Measurements from ENCODE around the gene UBASH3B.
A peak's percentile ranks its signal among the peaks of the same experiment; 100 is the strongest.

Gene UBASH3B

DNA sequence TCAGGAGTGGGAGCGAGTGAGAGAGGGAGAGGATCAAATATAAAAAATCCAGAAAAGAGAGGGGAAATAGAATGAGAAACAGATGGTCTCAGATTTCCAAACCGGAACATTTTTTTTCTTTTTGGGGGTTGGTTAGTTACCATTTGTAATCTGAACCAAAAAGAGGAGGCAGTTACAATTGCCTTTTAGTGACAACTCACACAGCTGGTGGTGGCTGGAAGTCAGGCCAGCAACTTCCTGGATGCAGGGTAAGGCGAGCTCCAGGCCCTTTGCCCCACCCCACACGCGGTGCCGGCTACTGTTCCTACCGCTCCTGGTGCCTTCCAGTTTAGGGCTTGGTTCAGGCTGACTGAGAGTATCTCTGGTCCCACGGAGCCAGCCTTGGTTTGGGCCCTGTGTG lies 21.0 kb upstream of the UBASH3B start:
- peak; percentile 64 for DNase-seq (ENCODE audit: extremely low read depth, low read depth)
- no peak for TF ChIP-seq CTCF (IDR thresholded peaks at IDR 0.05; ENCODE audit: low read depth, low read length)

DNA sequence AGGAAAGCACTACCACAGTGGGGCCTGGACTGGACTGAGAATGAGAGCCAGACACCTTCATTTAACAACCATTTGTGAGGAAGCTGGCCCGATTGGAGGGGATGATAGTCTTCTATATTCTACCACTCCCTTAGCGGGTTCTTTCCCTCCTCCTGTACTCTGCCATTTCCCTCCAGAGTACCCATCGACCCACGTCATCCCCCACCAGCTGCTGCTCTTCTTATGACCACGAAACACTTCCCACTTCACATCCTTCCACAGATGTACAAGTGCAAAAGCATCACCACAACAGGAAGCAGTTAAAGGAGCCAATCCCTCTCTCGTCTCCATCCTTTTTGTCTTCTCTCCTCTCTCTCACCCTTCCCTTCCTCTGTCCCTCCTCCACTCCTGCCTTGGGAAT lies 18.0 kb upstream of the UBASH3B start:
- no peak for DNase-seq (ENCODE audit: extremely low read depth, low read depth)
- no peak for TF ChIP-seq CTCF (IDR thresholded peaks at IDR 0.05; ENCODE audit: low read depth, low read length)

GRCh38 chr11:122642472-122642922 lies 13.0 kb upstream of the UBASH3B start:
- no peak for DNase-seq (ENCODE audit: extremely low read depth, low read depth)
- no peak for TF ChIP-seq CTCF (IDR thresholded peaks at IDR 0.05; ENCODE audit: low read depth, low read length)

DNA sequence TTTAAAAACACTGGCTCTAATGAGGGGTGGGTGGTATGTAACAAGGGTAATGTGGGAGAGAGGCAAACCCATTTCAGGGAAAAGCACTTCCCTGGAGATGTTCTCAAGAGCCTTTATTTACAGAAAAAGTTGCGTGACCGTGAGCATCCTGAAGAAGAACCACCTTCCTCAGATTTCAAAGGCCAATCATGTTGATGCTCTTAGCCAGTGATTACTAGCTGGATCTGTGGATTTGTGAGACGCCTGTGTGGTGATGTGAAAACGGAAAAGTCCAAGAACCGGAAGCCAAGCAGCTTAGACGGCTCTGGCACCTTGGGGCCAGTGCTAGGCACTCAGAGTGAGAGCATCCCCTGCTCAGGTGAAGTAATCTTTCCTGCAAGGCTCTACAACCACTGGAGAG lies 12.6 kb upstream of the UBASH3B start:
- TF ChIP-seq CTCF (IDR thresholded peaks at IDR 0.05; ENCODE audit: low read depth, low read length), result no peak
- no peak for DNase-seq (ENCODE audit: extremely low read depth, low read depth)

DNA sequence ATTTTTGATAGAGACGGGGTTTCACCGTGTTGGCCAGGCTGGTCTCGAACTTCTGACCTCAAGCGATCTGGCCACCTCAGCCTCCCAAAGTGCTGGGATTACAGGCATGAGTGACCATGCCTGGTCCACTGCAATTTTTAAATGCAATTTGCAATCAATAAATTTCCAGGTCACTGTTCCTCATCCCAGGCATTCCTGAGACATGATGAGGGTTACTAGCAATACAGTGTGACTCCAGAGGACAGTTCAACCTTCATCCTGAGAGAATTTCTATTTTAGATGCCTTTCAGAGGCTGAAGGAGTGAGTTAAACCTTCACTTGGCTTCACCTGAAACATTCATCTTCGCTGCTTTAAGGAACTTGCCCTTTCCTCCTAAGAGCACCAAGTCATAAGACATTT lies 9.7 kb upstream of the UBASH3B start:
- DNase-seq (ENCODE audit: extremely low read depth, low read depth), result no peak
- no peak for TF ChIP-seq CTCF (IDR thresholded peaks at IDR 0.05; ENCODE audit: low read depth, low read length)

DNA sequence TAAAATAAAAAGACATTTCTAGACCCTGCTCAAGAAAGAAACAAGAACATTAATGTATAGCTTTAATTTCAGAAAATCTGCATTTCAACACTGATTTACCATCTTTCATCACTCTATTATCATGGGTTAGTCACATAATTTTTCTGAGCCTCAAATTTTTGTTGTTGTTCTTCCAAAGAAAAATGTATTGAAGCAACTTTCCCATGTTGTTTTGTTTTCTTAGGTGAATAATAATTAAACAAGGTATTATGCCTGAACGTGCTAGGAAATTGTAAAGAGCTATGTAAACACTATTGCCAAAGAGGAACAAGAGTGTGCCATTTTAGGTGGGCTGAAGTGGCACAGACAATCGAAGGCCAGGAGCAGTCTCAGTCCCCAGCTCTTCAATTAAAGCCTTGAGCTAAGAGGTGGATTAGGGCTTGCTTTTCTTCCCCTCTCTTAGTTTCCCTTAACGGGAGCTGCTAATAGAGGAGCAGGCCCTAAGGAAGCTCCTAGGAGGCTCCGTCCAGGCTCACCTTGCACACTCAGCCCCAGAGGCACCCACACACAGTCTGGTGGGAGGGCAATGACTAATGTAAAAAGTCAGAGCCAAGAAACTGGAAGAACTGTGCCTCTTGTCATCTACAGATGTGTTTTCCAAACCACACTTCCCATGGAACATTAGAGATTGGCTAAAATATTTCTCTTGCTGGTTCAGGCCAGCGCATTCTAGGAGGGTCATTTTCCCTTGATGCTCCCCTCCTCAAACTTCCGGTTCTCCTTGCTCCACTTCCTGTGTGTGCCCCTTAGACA lies 8.8 kb upstream of the UBASH3B start:
- TF ChIP-seq CTCF (IDR thresholded peaks at IDR 0.05; ENCODE audit: low read depth, low read length), result no peak
- no peak for DNase-seq (ENCODE audit: extremely low read depth, low read depth)

DNA sequence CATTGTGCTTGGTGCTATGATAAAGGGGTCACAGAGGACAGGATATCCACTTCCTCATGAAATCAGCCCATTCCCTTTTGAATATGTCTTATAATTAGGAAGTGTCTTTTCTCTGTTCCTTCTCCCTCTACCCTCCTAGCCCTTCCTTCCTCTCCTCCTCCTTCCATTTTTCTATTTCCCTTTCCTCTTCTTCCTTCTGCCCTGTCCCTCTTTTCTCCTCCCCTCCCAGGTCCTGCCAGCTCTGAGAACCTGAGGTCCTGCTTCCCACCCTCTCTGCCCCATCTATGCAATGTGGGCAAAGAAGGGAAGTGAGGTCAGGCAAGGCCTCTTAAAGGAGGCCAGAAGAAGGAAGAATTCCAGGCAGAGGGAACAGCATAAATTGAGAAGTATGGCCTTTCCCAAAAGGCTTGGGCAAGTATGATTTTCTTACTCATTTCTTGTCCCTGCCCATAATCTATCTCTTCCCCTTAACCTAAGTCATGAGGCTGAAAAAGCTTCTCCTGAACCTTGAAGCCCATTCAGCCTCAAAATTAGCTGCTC lies 7.7 kb upstream of the UBASH3B start:
- no peak for TF ChIP-seq CTCF (IDR thresholded peaks at IDR 0.05; ENCODE audit: low read depth, low read length)
- DNase-seq (ENCODE audit: extremely low read depth, low read depth), result no peak
